HUES64 (cell line): ENCODE results near the gene ALS2.
"Not testable (repeated sequence)": the region's sequence is repeated elsewhere in the genome, so short reads cannot be mapped to it uniquely, and the experiment has no call there.

Experiments used
- H3K27ac ChIP-seq: 2 replicates; pipeline ENCODE4 v1.7.0; 2013; ENCODE audit warnings: low read depth, low read length, inconsistent platforms
- H3K27me3 ChIP-seq: 2 replicates; pipeline ENCODE4 v1.6.1; 2013; ENCODE audit warnings: mild to moderate bottlenecking, low read length; ENCODE audit not compliant: insufficient read depth
- H3K36me3 ChIP-seq: 2 replicates; pipeline ENCODE4 v1.6.1; 2013; ENCODE audit warnings: mild to moderate bottlenecking, low read length; ENCODE audit not compliant: insufficient read depth
- H3K4me1 ChIP-seq: 2 replicates; pipeline ENCODE4 v1.6.1; 2013; ENCODE audit warnings: mild to moderate bottlenecking, low read length, moderate library complexity; ENCODE audit not compliant: insufficient read depth
- H3K4me3 ChIP-seq: 2 replicates; pipeline ENCODE4 v1.5.1; 2013; ENCODE audit warnings: mild to moderate bottlenecking, low read length, moderate library complexity
- H3K9ac ChIP-seq: 2 replicates; pipeline ENCODE4 v1.6.1; 2013; ENCODE audit warnings: mild to moderate bottlenecking, low read depth, low read length
- H3K9me3 ChIP-seq: 2 replicates; pipeline ENCODE4 v1.6.1; 2013; ENCODE audit warnings: low read depth, low read length; ENCODE audit not compliant: insufficient read depth
- WGBS: fragments of 150-250, 120-280 bp; methylation state at CpG from one replicate; pipeline ENCODE4 v1.1.7; 2013; ENCODE audit warnings: missing lambda C conversion rate; 5-methylcytosine and 5-hydroxymethylcytosine counted together

ALS2 gene

DNA sequence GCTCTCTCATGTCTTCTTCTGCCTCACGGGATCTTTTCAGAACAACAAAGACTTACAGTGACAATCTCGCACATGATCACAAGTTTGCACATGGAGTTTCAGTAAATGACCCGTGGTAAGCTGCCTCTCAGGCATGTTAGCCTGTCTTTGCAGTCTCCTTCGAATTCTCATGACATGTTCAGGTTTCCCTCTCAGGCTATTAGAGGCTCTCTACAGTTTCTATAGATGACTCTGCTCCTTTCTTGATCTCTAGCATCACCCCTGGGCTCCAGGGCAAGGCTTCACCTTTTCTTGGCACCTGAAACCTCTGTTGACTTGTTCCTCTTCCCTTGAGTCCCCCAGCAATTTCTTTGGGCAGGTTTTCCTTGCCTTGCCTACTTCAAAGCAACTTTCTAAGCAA lies 105.3 kb downstream of the ALS2 start:
- 93% methylated on average over 4 of the region's 4 CpGs for WGBS
- Histone ChIP-seq H3K4me3 (no peak overlapping the region), H3K27ac (no peak overlapping the region), H3K4me1 (0 out of 2 replicates have a peak, but pooled peaks cover 3% of the 10 kb centered on the region), H3K9ac (no peak overlapping the region), H3K36me3 (no peaks in the 10 kb centered on the region), H3K9me3 (no peaks in the 10 kb centered on the region), H3K27me3 (no peaks in the 10 kb centered on the region)

DNA sequence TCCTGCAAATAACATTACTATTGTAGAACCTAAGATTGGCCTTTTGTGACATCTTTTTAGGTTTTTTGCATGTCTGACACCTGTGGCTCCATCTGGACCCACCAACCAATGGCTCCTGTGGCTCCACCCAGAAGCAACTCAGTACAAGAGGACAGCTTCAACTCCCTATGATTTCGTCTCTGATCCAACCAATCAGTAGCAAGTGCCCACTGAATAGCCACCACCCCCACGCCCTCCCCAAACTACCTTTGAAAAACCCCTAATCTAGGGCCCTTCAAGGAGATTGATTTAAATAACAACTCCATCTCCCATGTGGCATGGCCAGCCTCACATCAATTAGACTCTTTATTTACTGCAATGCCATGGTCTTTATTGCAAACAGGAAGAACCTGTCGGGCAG lies 105.9 kb downstream of the ALS2 start:
- H3K9me3 ChIP-seq: no peaks in the 10 kb centered on the region
- no peak overlapping the region for H3K27ac ChIP-seq
- 88% methylated on average over 3 of the region's 3 CpGs for WGBS
- H3K27me3 ChIP-seq: no peaks in the 10 kb centered on the region
- H3K4me3 ChIP-seq: no peak overlapping the region
- no peaks in the 10 kb centered on the region for H3K36me3 ChIP-seq
- H3K4me1 ChIP-seq: 0 out of 2 replicates have a peak, but pooled peaks cover 3% of the 10 kb centered on the region
- no peak overlapping the region for H3K9ac ChIP-seq

DNA sequence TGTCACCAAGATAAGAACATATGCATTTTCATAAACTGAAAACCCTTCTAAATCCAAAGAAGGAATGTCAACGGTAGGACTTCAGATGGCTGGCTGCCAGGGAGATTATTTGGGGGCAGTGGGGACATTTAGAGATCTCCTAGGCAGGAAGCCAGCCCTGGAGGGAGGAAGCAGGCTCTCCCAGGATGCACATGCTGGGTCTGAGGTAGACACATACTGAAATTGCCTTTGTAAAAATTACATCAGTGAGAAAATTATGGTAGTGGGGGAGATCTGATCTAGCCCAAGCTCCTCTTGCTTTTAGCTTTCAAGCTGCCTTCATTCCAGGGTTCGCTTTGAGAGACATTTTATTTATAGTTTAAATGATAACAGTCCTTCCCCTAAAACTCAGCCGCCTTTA lies 106.4 kb downstream of the ALS2 start:
- H3K4me1 ChIP-seq: 0 out of 2 replicates have a peak, but pooled peaks cover 3% of the 10 kb centered on the region

DNA sequence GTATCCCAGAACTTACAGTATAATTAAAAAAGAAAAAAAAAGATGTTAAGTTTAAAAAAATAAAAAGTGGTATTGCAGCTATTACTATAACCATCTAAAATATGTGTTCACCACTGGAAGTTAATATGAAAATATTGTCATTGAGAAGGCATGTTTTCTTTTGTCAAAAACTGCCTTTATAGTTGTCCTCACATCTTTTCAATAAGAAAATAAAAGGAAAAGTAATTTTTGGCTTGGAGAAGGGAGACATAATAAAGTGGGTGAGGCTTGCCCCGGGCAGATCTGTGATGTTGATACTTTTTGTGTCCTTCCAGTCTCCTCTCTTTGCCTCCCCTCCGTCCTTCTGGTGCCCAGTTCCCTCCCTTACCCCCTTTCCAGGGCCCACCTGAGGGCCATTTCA lies 107.2 kb downstream of the ALS2 start:
- no peaks in the 10 kb centered on the region for H3K36me3 ChIP-seq
- 82% methylated on average over 1 of the region's 2 CpGs for WGBS
- H3K27ac ChIP-seq: no peak overlapping the region

More for the DNA sequence above, 106.4 kb downstream of the ALS2 start:
- WGBS: 83% methylated on average over 1 of the region's 3 CpGs
- Histone ChIP-seq H3K4me3 (no peak overlapping the region), H3K27ac (no peak overlapping the region), H3K9me3 (no peaks in the 10 kb centered on the region), H3K36me3 (no peaks in the 10 kb centered on the region), H3K27me3 (no peaks in the 10 kb centered on the region), H3K9ac (no peak overlapping the region)

DNA sequence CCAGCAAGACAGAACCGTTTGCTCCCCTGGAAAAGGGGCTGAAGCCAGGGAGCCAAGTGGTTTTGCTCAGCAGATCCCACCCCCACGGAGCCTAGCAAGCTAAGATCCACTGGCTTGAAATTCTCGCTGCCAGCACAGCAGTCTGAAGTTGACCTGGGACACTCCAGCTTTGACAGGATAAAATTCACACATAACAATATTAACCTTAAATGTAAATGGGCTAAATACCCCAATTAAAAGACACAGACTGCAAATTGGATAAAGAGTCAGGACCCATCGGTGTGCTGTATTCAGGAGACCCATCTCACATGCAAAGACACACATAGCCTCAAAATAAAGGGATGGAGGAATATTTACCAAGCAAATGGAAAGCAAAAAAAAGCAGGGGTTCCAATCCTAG lies 109.5 kb downstream of the ALS2 start:
- not testable (repeated sequence) for H3K4me1 ChIP-seq

More for the DNA sequence above, 107.2 kb downstream of the ALS2 start:
- H3K9ac ChIP-seq: no peak overlapping the region
- H3K4me1 ChIP-seq: 0 out of 2 replicates have a peak, but pooled peaks cover 3% of the 10 kb centered on the region
- no peaks in the 10 kb centered on the region for H3K27me3 ChIP-seq
- no peaks in the 10 kb centered on the region for H3K9me3 ChIP-seq
- H3K4me3 ChIP-seq: no peak overlapping the region

DNA sequence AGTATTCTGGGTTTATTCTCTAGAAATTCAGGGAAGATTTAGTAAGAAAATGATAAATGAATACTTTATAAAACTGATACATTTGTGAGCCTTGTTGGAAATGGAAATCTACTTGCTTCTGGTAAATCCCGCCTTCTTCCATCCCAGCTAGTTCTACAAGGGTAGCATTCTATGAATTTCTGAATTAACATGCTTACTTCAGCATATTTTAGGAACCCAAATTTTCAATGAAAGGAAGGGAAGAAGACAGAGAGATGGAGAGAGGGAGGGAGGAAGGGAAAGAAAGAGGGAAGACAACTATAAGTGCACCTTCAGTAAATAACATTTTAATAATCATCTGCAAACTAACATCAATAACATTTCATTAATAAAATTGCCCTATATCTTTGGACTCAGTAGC lies 110.9 kb downstream of the ALS2 start:
- Histone ChIP-seq H3K4me1 (0 out of 2 replicates have a peak, but pooled peaks cover 3% of the 10 kb centered on the region), H3K9ac (no peak overlapping the region), H3K27ac (no peak overlapping the region), H3K4me3 (no peak overlapping the region), H3K27me3 (no peaks in the 10 kb centered on the region), H3K36me3 (no peaks in the 10 kb centered on the region), H3K9me3 (no peaks in the 10 kb centered on the region)
- 92% methylated on average over 1 of the region's 1 CpG for WGBS

More for the DNA sequence above, 109.5 kb downstream of the ALS2 start:
- H3K36me3 ChIP-seq, H3K27ac ChIP-seq, H3K9me3 ChIP-seq, H3K27me3 ChIP-seq, H3K9ac ChIP-seq, H3K4me3 ChIP-seq: not testable (repeated sequence)
- WGBS: 54% methylated on average over 3 of the region's 4 CpGs

DNA sequence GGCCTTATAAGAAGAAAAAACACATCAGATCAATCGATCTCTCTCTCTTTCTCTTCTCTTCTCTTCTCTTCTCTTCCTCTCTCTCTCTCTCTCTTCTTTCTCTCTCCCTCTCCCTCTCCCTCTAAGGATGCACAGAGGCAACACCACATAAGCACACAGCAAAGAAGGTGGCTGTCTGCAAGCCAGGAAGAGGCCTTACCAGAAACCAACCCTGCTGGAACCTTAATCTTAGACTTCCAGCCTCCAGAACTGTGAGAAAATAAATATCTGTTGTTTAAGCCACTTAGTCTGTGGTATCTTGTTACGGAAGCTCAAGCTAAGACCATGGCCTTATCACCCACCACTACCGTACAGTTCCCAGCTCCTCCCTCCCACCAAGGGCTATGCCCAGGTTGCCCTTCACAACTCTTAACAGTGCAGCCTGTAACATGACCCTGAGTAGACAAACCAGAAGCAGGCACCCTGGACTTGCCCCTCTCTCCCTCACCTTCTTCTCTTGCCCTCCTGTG lies 112.3 kb downstream of the ALS2 start:
- Histone ChIP-seq H3K9ac (no peak overlapping the region), H3K27ac (no peak overlapping the region), H3K27me3 (no peaks in the 10 kb centered on the region), H3K9me3 (no peaks in the 10 kb centered on the region), H3K36me3 (no peaks in the 10 kb centered on the region), H3K4me3 (no peak overlapping the region), H3K4me1 (no peaks in the 10 kb centered on the region)
- 79% methylated on average over 3 of the region's 3 CpGs for WGBS

DNA sequence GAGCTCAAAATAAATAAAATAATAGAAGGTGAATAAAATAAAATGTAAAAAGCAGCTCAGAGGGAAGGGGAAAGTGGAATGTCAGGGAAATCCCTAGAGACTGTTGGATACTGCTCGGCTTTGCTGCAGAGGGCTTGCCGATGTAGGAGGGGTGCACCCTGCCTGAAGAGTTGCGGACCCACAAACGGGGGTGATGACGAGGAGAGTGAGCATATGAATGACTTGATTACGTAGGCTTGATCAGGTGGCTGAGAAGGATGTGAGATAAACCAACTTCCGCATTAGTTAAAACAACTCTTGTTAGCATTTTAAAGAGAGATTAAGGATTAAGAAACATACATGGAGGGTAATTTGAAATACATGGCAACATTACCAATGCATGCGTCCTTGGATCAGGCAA lies 116.4 kb downstream of the ALS2 start:
- H3K27me3 ChIP-seq: no peaks in the 10 kb centered on the region
- no peaks in the 10 kb centered on the region for H3K9me3 ChIP-seq
- H3K4me3 ChIP-seq: no peak overlapping the region
- H3K9ac ChIP-seq: no peak overlapping the region
- H3K4me1 ChIP-seq: no peaks in the 10 kb centered on the region
- no peaks in the 10 kb centered on the region for H3K36me3 ChIP-seq
- no peak overlapping the region for H3K27ac ChIP-seq
- 82% methylated on average over 8 of the region's 8 CpGs for whole genome bisulfite sequencing

DNA sequence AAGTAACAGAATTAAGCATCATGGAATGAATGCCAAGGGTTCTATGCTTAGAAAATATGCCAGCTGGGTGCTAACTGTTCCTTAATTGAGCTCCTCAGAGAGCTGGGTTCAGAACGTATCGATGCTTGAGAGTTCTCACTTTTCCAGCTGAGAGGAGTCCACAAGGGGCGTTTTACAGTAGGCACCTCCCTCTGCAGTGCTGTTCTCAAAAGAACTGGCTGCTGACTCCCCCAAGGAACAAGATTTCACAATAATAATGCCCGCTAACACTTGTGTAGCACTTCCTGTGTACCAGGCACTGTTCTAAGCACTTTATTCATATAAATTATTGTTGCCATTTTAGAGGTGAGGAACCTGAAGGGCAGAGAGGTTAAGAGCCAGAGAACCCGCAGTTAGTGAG lies 119.4 kb downstream of the ALS2 start:
- H3K9me3 ChIP-seq: no peaks in the 10 kb centered on the region
- H3K4me3 ChIP-seq: no peak overlapping the region
- no peak overlapping the region for H3K9ac ChIP-seq
- 72% methylated on average over 5 of the region's 5 CpGs for WGBS
- H3K4me1 ChIP-seq: no peaks in the 10 kb centered on the region
- no peak overlapping the region for H3K27ac ChIP-seq
- no peaks in the 10 kb centered on the region for H3K27me3 ChIP-seq
- H3K36me3 ChIP-seq: no peaks in the 10 kb centered on the region

DNA sequence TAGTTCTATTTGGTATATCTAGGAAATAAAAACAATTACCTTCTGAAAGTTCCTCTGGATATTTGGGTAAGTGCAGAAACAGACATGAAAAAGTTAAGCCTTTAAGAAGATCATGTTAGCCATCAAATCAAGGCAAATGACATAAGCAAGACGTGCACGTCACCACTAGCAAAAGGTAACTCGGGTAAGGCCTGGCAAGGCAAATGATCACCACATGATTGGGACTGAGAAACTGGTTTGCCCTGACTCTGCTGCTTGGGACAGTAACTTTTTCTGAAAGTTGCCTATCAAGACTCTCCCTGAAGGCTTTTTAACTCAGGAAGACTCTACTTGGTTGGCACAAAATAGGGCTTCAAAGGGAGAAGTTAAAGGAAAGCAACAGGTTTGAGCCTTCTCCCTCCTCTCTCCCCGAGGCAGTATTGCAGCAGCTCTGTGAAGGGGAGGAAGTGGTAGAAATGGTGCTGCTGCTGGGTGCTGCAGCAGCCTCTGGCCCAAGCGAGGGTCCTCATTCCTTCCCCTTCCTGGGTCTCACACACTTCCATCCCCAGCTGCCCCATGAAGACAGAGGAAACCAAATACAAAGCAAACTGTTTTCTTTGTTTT lies 120.3 kb downstream of the ALS2 start:
- Histone ChIP-seq H3K9ac (no peak overlapping the region), H3K27me3 (no peaks in the 10 kb centered on the region), H3K36me3 (no peaks in the 10 kb centered on the region), H3K27ac (no peak overlapping the region), H3K4me1 (no peaks in the 10 kb centered on the region), H3K4me3 (no peak overlapping the region), H3K9me3 (no peaks in the 10 kb centered on the region)
- 85% methylated on average over 4 of the region's 5 CpGs for WGBS

DNA sequence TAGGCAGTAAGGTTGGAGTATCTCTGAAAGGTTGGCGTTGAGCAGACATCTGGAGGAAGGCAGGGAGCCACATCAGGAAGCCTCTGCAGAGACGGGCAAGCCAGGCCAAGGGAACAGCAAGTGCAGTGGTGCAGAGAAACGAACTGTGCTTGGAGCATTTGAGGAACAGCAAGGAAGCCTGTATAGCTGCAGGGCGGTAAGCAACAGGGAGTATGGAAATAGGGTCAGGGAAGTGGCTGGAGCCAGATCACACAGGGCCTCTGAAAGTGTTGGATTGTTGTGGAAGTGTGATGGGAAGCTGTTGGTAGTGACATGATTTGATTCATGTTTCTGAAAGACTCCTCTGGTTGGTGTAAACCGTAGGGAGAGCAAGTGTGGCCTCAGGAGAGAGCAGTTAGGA lies 124.0 kb downstream of the ALS2 start:
- 67% methylated on average over 5 of the region's 5 CpGs for whole genome bisulfite sequencing
- no peaks in the 10 kb centered on the region for H3K9me3 ChIP-seq
- H3K9ac ChIP-seq: no peak overlapping the region
- no peaks in the 10 kb centered on the region for H3K27me3 ChIP-seq
- H3K4me1 ChIP-seq: no peaks in the 10 kb centered on the region
- H3K4me3 ChIP-seq: no peak overlapping the region
- H3K36me3 ChIP-seq: no peaks in the 10 kb centered on the region
- H3K27ac ChIP-seq: no peak overlapping the region

DNA sequence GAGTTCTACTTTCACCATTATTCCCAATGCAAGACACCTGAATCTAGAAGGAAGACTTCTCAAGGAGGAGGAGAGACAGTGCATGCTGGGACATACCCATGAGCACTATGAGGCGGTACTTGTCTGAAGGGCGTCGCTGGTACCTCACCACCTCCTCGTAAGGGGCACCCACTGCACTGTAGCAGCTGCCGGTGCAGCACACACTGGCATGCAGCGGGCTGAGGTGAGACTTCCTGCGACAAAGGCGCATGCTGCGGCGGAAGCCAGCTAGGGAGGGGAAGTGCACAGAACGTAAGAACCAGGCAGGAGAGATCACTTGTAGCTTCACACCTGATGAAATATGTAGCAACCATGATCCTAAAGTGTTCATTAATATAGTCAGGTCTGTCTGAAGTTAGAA lies 124.6 kb downstream of the ALS2 start:
- Histone ChIP-seq H3K9ac (no peak overlapping the region), H3K36me3 (no peaks in the 10 kb centered on the region), H3K27ac (no peak overlapping the region), H3K4me1 (no peaks in the 10 kb centered on the region), H3K9me3 (no peaks in the 10 kb centered on the region), H3K4me3 (no peak overlapping the region), H3K27me3 (no peaks in the 10 kb centered on the region)
- WGBS: 95% methylated on average over 11 of the region's 11 CpGs
